Neural cell (in vitro differentiated cells): ENCODE results near the gene BMPR1B. TPM values are rescaled to one million over a fixed set of nuclear protein-coding genes. Genes with fewer than 3 reads are reported as not detected.
"Not testable (repeated sequence)": the region's sequence is repeated elsewhere in the genome, so short reads cannot be mapped to it uniquely, and the experiment has no call there.

ENCODE experiments used
- H2AFZ ChIP-seq: fragments of 200-600, 300-800 bp; sonication (generic), shearing (Covaris generic); 2 replicates; pipeline ENCODE4 v1.6.0; 2014; ENCODE audit warnings: low read depth, mild to moderate bottlenecking, antibody characterized with exemption, low read length, moderate library complexity
- H3F3A ChIP-seq: fragments of 200-600 bp; shearing (Covaris generic); 2 replicates; pipeline ENCODE4 v1.6.1; 2016; ENCODE audit warnings: mild to moderate bottlenecking, moderate library complexity, mixed read lengths, antibody characterized with exemption, low read length; ENCODE audit not compliant: insufficient read depth, poor library complexity, severe bottlenecking
- H3K27ac ChIP-seq: fragments of 200-600, 300-800 bp; sonication (generic), shearing (Covaris generic); 2 replicates; pipeline ENCODE4 v1.5.1; 2014; ENCODE audit warnings: mild to moderate bottlenecking, low read length, moderate library complexity
- H3K27me3 ChIP-seq: fragments of 300-800, 200-600 bp; sonication (generic), shearing (Covaris generic); 2 replicates; pipeline ENCODE4 v1.6.0; 2014; ENCODE audit warnings: mild to moderate bottlenecking, low read depth, low read length, moderate library complexity; ENCODE audit not compliant: insufficient read depth
- H3K36me3 ChIP-seq: fragments of 300-800, 200-600 bp; sonication (generic), shearing (Covaris generic); 2 replicates; pipeline ENCODE4 v1.5.1; 2014; ENCODE audit warnings: mild to moderate bottlenecking, antibody characterized with exemption, low read length, moderate library complexity; ENCODE audit not compliant: insufficient read depth
- H3K4me2 ChIP-seq: fragments of 300-800, 200-600 bp; sonication (generic), shearing (Covaris generic); 2 replicates; pipeline ENCODE4 v1.6.0; 2014; ENCODE audit warnings: mild to moderate bottlenecking, low read length
- H3K4me3 ChIP-seq: fragments of 300-800, 200-600 bp; sonication (generic), shearing (Covaris generic); 2 replicates; pipeline ENCODE4 v1.5.1; 2014; ENCODE audit warnings: mild to moderate bottlenecking, low read length, moderate library complexity
- H3K79me2 ChIP-seq: fragments of 200-600 bp; shearing (Covaris generic); replicated peaks from 2 replicates; pipeline ENCODE4 v1.6.0; 2014; ENCODE audit warnings: mild to moderate bottlenecking, low read length, moderate library complexity; ENCODE audit not compliant: insufficient read depth
- H3K9ac ChIP-seq: fragments of 300-800, 200-600 bp; sonication (generic), shearing (Covaris generic); 2 replicates; pipeline ENCODE4 v1.6.1; 2016; ENCODE audit warnings: mild to moderate bottlenecking, low read length, mixed read lengths
- H3K9me2 ChIP-seq: fragments of 200-600 bp; shearing (Covaris generic); 2 replicates; pipeline ENCODE4 v1.6.1; 2016; ENCODE audit warnings: mild to moderate bottlenecking, low read length, mixed read lengths; ENCODE audit not compliant: insufficient read depth
- H3K9me3 ChIP-seq: fragments of 200-600, 300-800 bp; sonication (generic), shearing (Covaris generic); 2 replicates; pipeline ENCODE4 v1.6.1; 2016; ENCODE audit warnings: mild to moderate bottlenecking, mixed run types, low read length, moderate library complexity, mixed read lengths
- H4K20me1 ChIP-seq: fragments of 200-600 bp; shearing (Covaris generic); 2 replicates; pipeline ENCODE4 v1.6.1; 2016; ENCODE audit warnings: mild to moderate bottlenecking, mixed run types; ENCODE audit not compliant: insufficient read depth
- CTCF ChIP-seq: fragments of 450-650 bp; IDR thresholded peaks from 2 replicates; pipeline ENCODE4 v1.5.1; 2014; ENCODE audit warnings: antibody characterized with exemption, mild to moderate bottlenecking, moderate library complexity; ENCODE audit not compliant: poor library complexity, severe bottlenecking
- EP300 ChIP-seq: fragments of 450-650 bp; conservative IDR thresholded peaks from 2 replicates; pipeline ENCODE4 v1.6.1; 2014; ENCODE audit warnings: antibody characterized with exemption, mild to moderate bottlenecking, moderate library complexity; ENCODE audit not compliant: poor library complexity, severe bottlenecking
- EZH2 ChIP-seq: fragments of 200-600, 300-800 bp; shearing (Covaris generic), sonication (generic); IDR thresholded peaks from 2 replicates; pipeline ENCODE4 v1.6.1; 2014; ENCODE audit warnings: antibody characterized with exemption, low read length, borderline replicate concordance, mild to moderate bottlenecking; ENCODE audit not compliant: insufficient read depth, poor library complexity, severe bottlenecking
- MXI1 ChIP-seq: fragments of 450-650 bp; conservative IDR thresholded peaks from 2 replicates; pipeline ENCODE4 v1.6.1; 2014; ENCODE audit warnings: antibody characterized with exemption, mild to moderate bottlenecking; ENCODE audit not compliant: poor library complexity, severe bottlenecking
- POLR2AphosphoS5 ChIP-seq: IDR thresholded peaks from 2 replicates; pipeline ENCODE4 v1.6.1; 2012
- RAD21 ChIP-seq: fragments of 450-650 bp; conservative IDR thresholded peaks from 2 replicates; pipeline ENCODE4 v1.6.1; 2014; ENCODE audit warnings: antibody characterized with exemption, mild to moderate bottlenecking, moderate library complexity
- REST ChIP-seq: IDR thresholded peaks from 2 replicates; pipeline ENCODE4 v1.6.1; 2012; ENCODE audit warnings: borderline replicate concordance
- SMC3 ChIP-seq: fragments of 450-650 bp; conservative IDR thresholded peaks from 2 replicates; pipeline ENCODE4 v1.6.1; 2014; ENCODE audit warnings: antibody characterized with exemption, mild to moderate bottlenecking, moderate library complexity; ENCODE audit not compliant: poor library complexity
- TAF1 ChIP-seq: IDR thresholded peaks from 2 replicates; pipeline ENCODE4 v1.6.1; 2012; ENCODE audit warnings: low read depth
- polyA plus RNA-seq: library from polyadenylated mRNA; depleted of rRNA; stranded (reverse); fragments of >200 nt; gene quantifications from 2 replicates; pipeline ENCODE4 v1.2.3, GENCODE V29; 2014

BMPR1B gene
- polyA plus RNA-seq, 1 donor from 2014 or later: 1.6 TPM

- Histone ChIP-seq H3K9me3 (no peaks in the 10 kb centered on the region), H2AFZ (no peak overlapping the region), H4K20me1 (no peaks in the 10 kb centered on the region), H3K27ac (no peak overlapping the region), H3K36me3 (no peaks in the 10 kb centered on the region), H3K9me2 (no peaks in the 10 kb centered on the region), H3K9ac (no peak overlapping the region), H3F3A (no peaks in the 10 kb centered on the region), H3K4me3 (no peak overlapping the region), H3K4me2 (no peak overlapping the region), H3K27me3 (no peaks in the 10 kb centered on the region), H3K79me2 (no peaks in the 10 kb centered on the region)
- TF ChIP-seq EZH2 (no peak), MXI1 (no peak), RAD21 (no peak), TAF1 (no peak), POLR2AphosphoS5 (no peak), SMC3 (no peak), EP300 (no peak), REST (no peak), CTCF (no peak)
Measured at GRCh38 chr4:95059663-95060062, 301.9 kb downstream of the BMPR1B start.

GRCh38 chr4:95061220-95061619, 303.5 kb downstream of the BMPR1B start:
- Histone ChIP-seq H3K27ac (no peak overlapping the region), H3K4me2 (no peak overlapping the region), H3K4me3 (no peak overlapping the region)

GRCh38 chr4:95061801-95062200, 304.0 kb downstream of the BMPR1B start:
- H3F3A ChIP-seq, H3K9me3 ChIP-seq, H3K9ac ChIP-seq, H3K4me3 ChIP-seq, H4K20me1 ChIP-seq, H3K9me2 ChIP-seq, H3K79me2 ChIP-seq, H3K36me3 ChIP-seq, H3K27me3 ChIP-seq, H2AFZ ChIP-seq, H3K4me2 ChIP-seq, H3K27ac ChIP-seq: not testable (repeated sequence)

More at GRCh38 chr4:95061220-95061619, 303.5 kb downstream of the BMPR1B start:
- H3F3A ChIP-seq: no peaks in the 10 kb centered on the region
- H2AFZ ChIP-seq: no peak overlapping the region
- no peaks in the 10 kb centered on the region for H3K9me2 ChIP-seq
- H3K36me3 ChIP-seq: no peaks in the 10 kb centered on the region
- no peak for TF ChIP-seq REST
- no peaks in the 10 kb centered on the region for H4K20me1 ChIP-seq
- H3K9me3 ChIP-seq: no peaks in the 10 kb centered on the region
- H3K27me3 ChIP-seq: no peaks in the 10 kb centered on the region
- no peaks in the 10 kb centered on the region for H3K79me2 ChIP-seq
- H3K9ac ChIP-seq: no peak overlapping the region
